HG03469 (cell line): ENCODE results near the gene UBE2U.
"Not testable (repeated sequence)": the region's sequence is repeated elsewhere in the genome, so short reads cannot be mapped to it uniquely, and the experiment has no call there.

Experiments used
- ATAC-seq: cut with Tn5 transposase; IDR thresholded peaks from one replicate; pipeline ENCODE4 v1.9.1; 2021; ENCODE audit warnings: mild to moderate bottlenecking, moderate library complexity, moderate number of reproducible peaks; ENCODE audit not compliant: unreplicated experiment

Gene UBE2U

GRCh38 chr1:64236541-64236954, 33.1 kb downstream of the UBE2U start:
- ATAC-seq = no peak

GRCh38 chr1:64239519-64239918, 36.1 kb downstream of the UBE2U start:
- not testable (repeated sequence) for ATAC-seq

DNA sequence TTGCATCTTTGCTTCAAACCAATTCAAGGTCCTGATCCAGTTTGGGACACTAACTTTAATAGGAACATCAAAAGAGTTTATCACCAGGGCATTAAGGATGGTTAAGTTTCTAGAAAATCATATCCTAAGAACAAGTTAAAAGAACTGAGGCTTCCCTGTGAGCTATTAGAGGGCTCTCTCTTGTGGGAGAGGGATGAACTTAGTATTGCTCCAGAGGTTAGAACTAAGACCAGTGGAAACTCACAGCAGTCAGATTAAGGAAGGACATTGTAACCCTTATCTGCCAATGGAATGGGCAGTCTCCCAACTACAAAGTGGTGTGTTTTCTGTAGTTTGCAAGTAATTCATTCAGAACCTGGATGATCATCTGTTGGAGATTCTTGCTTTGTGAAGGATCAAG, 36.8 kb downstream of the UBE2U start:
- ATAC-seq = no peak

DNA sequence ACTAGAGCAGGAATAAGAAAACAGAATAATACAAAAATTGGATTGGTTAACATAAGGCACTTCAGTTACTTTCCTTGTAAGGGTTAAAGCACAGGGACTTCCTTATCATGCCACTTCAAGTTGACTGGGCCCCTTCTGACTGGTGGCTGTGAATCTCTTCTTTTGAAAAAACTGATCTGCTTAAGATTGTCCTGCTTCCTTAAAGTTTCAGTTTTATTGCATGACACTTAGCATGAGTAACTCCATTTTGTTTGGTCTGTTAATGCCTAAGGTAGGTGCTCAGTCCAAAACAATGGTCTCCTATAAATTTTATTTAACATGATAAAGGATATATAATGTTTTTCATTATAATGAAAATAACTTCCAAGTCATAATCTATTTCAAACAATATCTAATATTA, 37.6 kb downstream of the UBE2U start:
- no peak for ATAC-seq

GRCh38 chr1:64242895-64243756, 39.7 kb downstream of the UBE2U start:
- ATAC-seq = no peak

- no peak for ATAC-seq
Observed at GRCh38 chr1:64243757-64244080, 40.3 kb downstream of the UBE2U start.

DNA sequence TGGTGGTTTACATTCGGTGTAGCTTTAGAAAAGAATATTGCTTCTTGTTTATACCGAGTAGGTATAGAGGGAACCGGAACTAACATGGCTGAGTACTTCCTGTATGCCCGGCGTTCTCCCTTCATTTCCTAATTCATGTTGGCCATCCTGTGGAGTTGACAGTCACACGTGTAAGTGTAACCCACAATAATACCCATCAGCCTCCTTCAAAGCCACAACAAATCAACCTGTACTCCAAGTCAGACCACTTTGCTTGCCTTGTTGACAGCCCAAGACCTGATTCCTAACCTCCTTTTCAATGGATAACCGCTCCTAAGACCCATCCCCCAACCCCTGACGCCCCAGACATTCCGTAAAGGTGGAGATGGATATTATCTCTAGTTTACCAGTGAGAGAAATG, 42.1 kb downstream of the UBE2U start:
- ATAC-seq = no peak

DNA sequence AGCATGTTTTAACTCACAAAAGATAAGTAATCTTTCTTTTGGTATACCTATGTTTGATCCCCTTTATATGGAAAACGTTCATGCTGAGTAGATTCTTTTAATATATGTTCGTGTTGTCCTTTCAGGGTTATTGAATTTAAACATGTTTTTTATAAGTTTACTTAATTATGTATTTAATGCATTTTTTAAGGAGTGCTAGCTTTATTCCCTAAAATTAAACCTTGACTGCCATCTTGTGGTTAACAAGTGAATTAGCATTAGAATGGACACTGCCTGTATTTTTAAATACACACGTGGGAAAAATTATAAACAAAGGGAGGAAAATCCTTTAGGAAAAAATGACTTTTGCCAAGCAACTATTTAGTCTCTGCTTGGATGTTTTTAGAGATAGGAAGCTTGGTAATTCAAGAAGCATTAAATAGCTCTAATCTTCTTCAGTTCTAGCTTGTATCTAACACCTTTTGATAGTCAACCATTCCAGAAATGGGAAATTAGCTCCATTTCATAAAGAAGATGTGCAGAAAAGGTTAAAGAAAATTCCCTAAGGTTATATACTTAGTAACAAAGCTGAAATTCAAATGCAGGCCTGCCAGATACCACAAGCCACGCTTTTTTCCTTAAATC, 43.0 kb downstream of the UBE2U start:
- no peak for ATAC-seq

DNA sequence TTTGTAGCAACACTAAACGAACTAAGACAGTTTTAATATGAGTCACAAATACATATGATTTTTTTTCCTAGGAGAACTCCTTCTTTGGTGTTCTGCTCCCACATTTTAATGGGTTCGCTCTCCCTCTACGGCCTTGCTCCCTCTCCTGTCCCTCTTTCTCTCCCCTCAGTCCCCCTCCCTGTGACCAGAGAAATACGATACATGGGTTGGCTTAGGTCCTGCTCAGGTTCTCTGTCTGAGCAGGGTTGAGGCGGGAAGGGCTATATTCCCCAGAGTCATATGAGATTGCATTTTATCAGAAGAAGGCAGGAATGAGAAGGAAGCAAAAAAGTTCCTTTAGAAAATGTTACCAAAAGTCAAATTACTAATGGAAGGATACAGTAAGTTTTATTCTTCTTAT, 44.6 kb downstream of the UBE2U start:
- ATAC-seq = no peak

GRCh38 chr1:64250472-64250871, 47.0 kb downstream of the UBE2U start:
- not testable (repeated sequence) for ATAC-seq

- ATAC-seq = no peak
Observed at GRCh38 chr1:64251971-64252370, 48.5 kb downstream of the UBE2U start.

- not testable (repeated sequence) for ATAC-seq
Observed at GRCh38 chr1:64257233-64257632, 53.8 kb downstream of the UBE2U start.

- not testable (repeated sequence) for ATAC-seq
Observed at GRCh38 chr1:64258444-64258843, 55.0 kb downstream of the UBE2U start.

DNA sequence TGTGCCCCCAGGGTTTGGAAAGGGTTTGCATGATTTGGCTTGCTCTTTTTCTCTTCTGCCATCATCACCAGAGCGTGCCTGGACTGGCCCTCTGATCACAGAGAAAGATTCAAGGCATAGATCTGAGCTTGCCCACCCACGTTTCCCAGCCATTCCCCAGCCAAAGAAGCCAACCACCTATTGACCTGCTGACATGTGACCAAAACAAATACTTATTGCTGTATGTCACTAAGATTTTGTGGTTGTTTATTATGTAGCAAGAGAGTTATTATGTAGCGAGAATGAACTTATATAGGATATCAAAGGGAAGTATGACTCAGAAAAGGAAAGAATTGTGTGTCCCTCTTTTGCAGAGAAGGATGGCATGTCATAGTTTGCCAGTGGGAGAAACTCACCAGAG, 59.9 kb downstream of the UBE2U start:
- ATAC-seq = no peak

- no peak for ATAC-seq
Observed at GRCh38 chr1:64263856-64264255, 60.4 kb downstream of the UBE2U start.

DNA sequence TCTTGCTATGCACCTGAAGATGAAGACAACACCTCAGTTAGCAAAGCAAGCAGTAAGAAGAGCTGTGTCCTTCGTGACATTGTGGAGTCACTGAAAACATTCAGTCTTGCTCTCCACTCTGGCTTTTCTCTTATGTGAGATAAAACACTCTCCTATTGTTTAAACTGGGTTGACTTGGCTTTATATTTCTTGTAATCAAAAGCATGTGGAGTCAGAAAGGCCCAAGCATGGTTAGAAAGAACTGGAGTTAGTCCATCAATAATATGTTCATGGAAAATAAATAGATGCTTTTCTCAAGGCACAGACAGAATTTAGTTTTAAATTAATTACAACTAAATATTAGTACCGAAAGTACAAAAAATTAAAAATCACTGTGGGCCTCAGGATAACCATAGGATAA, 61.7 kb downstream of the UBE2U start:
- ATAC-seq = no peak

- no peak for ATAC-seq
Observed at GRCh38 chr1:64266991-64267390, 63.6 kb downstream of the UBE2U start.

DNA sequence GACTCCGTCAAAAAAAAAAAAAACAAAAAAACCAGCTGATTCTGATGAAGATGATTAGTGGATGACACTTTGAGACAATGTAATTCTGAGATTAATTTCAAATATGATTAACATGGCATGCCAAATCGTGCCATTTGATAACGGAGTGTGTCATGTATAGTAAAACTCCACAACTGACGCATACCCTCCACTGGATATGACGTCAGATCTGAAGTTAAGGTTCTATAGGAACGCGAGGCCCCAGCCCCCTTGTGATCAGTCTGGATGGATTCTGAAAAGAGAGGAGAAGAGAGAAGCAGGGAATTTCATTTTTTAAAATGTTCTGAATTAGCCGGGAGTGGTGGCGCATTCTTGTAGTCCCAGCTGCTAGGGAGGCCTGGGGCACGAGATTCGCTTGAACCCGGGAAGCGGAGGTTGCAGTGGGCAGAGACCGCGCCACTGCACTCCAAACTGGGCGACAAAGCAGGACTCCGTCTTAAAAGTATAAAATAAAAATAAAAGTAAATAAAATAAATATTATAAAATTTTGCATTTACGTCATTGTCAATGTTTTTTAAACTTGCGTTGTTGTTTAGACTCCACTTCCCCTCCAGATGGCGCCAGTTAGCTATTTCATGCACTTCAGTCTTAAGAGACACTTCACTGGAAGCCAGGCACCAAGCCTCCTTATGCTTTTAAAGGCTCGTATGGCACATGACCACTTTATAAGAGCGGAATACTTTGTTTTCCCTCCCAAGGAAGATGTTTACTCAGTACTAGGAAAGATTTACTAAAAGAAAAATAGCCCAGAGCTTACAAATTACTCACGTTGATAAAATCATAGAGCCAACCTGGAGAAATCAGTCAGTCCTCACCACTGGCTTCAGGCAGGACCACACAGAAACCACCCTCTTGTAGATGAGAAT, 65.5 kb downstream of the UBE2U start:
- ATAC-seq = peak; percentile 52

DNA sequence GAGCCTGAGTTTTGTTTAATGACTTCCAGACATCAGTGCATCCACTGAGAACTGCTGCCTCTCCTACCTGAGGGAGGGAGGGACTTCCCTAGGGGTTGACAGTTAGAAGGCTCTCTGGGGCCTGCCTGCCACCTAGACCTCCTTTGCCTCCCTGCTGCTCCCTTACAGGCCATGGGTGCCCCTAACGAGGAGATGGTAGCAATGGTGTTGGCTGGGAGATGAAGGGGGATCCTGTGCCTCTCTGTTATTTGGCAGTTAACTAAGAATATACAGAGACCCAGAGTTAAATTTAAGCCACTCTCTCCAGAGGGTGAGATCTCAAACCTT, 66.1 kb downstream of the UBE2U start:
- no peak for ATAC-seq

- no peak for ATAC-seq
Observed at GRCh38 chr1:64280001-64280400, 76.6 kb downstream of the UBE2U start.

DNA sequence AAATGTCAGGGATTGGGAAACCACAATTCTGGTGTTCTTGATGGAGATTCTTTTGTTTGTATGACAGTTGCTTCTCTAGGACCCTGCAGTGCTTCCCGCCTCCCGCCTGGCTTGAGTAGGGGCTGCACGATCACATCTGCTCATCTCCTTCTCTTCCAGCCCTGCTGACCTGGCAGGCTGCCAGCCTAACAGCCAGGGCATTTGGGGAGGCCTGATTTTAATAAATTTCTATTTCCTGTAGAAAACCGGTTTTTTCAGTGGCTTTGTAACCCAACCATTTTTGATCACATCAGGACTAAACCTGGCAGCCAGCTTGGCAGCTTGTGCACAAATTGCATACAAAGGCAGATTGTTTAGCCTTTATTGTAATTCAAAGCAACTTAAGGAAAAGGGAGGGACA, 78.9 kb downstream of the UBE2U start:
- no peak for ATAC-seq

DNA sequence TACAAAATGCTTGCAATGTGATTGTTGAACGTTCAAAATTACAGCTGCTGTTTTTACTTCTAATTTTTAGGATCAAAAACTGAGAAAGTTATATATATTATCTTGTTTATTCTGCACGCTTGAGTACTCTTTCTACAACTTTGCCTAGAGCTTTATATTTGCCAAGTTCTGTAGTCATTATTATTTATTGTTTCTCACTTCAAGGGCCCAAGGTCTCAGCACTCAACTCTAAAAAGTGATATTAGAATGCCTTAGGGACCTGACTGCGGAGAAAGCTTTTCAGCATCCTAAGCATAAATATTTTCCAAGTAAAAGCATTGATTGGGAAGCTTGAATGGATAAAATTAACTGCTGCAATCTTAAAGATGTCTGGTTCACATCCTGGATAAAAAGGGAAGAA, 83.6 kb downstream of the UBE2U start:
- ATAC-seq = no peak
